Cardiac fibroblast (primary cell): ENCODE results near the gene MCTP1.

Experiments used
- DNase-seq, 2 donors: peaks; one replicate each; pipeline versions ENCODE4 v3.0.0 to v3.0.0-alpha.2; 2010; ENCODE audit warnings: low read depth in 2 of 2
- H3K4me3 ChIP-seq, 2 donors: replicated peaks in 1 of 2; 1 replicate in 1 of 2; 2 replicates in 1 of 2; pipeline ENCODE4 v1.5.1; 2011; ENCODE audit warnings: low read depth in 2 of 2, low read length in 2 of 2, mild to moderate bottlenecking in 2 of 2, moderate library complexity in 1 of 2
- TF ChIP-seq, protein P1 (sequence below): IDR thresholded peaks from one replicate; pipeline ENCODE4 v1.5.1; 2011; ENCODE audit warnings: low read depth, mild to moderate bottlenecking, low read length, inconsistent platforms

MCTP1 gene

DNA sequence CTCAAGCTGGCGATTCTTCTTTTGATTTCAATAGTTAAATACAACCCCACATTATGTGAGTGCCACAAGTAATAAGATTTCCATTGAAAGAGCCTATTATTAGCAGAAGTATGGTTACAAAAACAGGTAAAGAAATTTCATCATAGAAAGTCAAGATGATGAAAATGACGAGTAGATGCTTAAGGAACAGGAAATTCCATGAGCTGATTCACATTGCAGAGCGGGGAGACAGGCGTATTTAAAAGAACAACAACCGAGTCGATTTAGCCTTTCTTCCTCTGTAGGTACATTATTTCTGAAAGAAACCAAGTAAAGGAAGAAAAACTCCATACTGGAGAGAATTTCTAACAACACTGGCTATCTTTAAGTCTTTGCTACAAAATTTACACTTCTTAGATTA lies 356.0 kb downstream of the MCTP1 start:
- H3K4me3 ChIP-seq, result no peak overlapping the region
- DNase-seq, result peak in 1 of 2 donors; percentile 84
- TF ChIP-seq, protein P1, sequence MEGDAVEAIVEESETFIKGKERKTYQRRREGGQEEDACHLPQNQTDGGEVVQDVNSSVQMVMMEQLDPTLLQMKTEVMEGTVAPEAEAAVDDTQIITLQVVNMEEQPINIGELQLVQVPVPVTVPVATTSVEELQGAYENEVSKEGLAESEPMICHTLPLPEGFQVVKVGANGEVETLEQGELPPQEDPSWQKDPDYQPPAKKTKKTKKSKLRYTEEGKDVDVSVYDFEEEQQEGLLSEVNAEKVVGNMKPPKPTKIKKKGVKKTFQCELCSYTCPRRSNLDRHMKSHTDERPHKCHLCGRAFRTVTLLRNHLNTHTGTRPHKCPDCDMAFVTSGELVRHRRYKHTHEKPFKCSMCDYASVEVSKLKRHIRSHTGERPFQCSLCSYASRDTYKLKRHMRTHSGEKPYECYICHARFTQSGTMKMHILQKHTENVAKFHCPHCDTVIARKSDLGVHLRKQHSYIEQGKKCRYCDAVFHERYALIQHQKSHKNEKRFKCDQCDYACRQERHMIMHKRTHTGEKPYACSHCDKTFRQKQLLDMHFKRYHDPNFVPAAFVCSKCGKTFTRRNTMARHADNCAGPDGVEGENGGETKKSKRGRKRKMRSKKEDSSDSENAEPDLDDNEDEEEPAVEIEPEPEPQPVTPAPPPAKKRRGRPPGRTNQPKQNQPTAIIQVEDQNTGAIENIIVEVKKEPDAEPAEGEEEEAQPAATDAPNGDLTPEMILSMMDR, result no peak

DNA sequence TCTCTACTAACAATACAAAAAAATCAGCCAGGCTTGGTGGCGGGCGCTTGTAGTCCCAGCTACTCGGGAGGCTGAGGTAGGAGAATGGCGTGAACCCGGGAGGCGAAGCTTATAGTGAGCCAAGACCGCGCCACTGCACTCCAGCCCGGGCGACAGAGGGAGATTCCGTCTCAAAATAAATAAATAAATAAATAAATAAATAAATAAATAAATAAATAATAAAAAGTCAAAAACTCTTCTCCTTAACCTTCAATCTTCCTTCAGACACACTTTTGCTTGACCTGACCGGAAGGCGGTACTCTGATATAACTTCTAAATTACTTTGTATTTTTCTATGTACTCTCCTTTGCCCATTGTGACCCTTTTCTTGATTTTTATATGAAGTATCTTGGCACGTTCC lies 364.3 kb downstream of the MCTP1 start:
- no peak for DNase-seq
- H3K4me3 ChIP-seq, result no peak overlapping the region
- TF ChIP-seq, protein P1, result no peak

DNA sequence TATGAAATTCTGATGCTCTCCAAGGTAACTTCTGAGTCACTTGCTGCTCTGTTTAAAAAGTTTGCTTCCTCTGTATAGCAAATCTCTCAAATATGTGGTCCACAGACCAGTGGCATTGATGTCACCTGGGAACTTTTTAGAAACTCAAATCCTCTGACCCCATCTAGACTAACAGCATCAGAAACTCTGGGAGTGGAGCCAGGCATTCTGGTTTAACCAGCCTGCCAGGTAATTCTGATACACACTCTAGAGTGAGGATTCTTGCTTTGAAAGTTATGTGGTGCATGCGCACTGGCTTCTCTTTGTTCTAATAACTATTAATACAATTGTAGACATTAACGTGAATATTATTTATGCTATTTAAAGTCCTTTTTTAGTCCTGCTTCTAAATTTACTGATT lies 368.3 kb downstream of the MCTP1 start:
- DNase-seq, result no peak
- TF ChIP-seq, protein P1, result no peak
- no peak overlapping the region for H3K4me3 ChIP-seq

DNA sequence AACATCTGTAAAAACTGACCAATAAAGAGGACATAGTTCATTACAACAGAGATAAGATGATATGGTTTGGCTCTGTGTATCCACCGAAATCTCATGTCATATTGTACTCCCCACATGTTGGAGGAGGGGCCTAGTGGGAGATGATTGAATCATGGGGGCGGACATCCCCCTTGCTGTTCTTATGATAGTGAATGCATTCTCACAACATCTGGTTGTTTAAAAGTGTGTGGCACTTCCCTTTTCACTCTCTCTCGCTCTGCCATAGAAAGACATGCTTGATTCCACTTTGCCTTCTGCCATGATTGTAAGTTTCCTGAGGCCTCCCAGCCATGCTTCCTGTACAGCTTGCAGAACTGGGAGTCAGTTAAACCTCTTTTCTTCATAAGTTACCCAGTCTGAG lies 373.6 kb downstream of the MCTP1 start:
- no peak for DNase-seq
- H3K4me3 ChIP-seq, result no peak overlapping the region
- TF ChIP-seq, protein P1, result no peak

DNA sequence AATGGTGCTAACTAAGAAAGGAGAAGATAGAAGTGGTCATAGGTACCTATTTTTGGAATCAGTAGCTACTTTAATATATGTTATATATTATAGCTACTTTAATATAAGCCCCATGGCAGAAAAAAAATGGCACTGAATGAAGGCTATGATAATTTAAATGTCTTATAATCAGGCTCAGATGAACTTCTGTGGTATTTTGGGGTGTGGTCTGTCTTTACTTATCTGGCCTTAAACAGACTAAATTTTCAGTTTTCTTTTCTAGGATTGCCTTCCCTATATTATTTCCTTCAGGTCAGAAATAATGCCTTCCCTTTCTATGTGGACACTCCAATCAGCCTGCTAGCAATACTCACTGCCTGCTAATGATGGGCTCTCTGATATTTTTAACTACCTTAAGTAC lies 374.2 kb downstream of the MCTP1 start:
- H3K4me3 ChIP-seq, result no peak overlapping the region
- TF ChIP-seq, protein P1, result no peak
- no peak for DNase-seq

DNA sequence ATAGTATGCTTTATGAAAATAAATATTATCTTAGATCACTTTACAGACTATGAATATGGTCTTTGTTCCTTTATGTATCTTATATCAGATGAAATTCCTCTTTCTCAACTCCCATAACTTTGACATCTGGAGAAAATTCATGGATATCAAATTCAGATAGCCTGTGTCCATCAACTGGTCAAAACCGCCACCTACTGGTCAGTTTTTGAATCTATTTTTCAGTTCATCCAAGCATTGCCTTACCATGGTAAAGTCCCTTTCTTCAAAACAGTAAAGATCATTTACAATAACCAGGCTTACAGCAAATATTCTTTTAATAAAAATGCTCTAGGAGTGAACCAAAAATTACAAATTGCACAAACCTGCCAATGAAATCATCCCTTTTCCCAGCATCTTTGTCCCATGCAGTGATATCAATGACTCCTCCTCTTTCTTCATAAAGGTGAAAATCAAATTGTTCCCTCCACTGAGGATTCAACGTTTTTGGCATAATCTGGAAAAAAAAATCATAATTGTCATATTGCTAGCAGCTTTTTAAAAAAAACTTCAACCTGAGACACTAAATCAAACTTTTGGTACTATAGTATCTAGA lies 375.9 kb downstream of the MCTP1 start:
- DNase-seq, result peak; percentile 51 to 73
- TF ChIP-seq, protein P1, result peak; percentile 57
- no peak overlapping the region for H3K4me3 ChIP-seq

DNA sequence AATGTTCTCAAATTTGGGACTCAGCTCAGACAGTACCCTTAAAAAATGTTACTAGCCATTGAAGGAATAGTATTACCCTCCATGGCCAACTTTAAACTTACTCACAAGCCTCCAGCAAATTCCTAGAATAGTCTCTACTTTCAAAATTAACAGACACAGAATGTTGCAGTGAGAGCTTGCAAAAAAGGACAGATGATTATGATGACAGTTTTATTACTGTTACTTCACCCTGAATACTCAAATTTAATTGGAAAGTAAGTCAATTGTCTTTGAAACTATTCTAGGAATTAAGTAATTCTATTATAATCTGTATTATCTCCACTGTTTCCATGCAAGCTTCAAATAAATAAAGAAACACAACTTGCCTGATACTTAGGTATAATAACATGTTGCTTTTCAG lies 378.1 kb downstream of the MCTP1 start:
- DNase-seq, result no peak
- TF ChIP-seq, protein P1, result no peak
- no peak overlapping the region for H3K4me3 ChIP-seq
